Mucosa of descending colon (tissue), 3 donors: ENCODE results near the gene EFEMP2. TPM values are rescaled to one million over a fixed set of nuclear protein-coding genes. Genes with fewer than 3 reads are reported as not detected.

Source experiments
- ATAC-seq: fragments of 200-7000 bp; cut with Tn5 transposase; one replicate; pipeline ENCODE4 v1.9.1; 2020; ENCODE audit warnings: mild to moderate bottlenecking, moderate library complexity
- DNase-seq, 3 donors: peaks; one replicate each; pipeline ENCODE4 v3.0.0-alpha.2; 2020
- H3K36me3 ChIP-seq: fragments of 200-600 bp; one replicate; pipeline ENCODE4 v1.8.0; 2021; ENCODE audit warnings: low read depth, mild to moderate bottlenecking
- H3K4me1 ChIP-seq: fragments of 200-600 bp; one replicate; pipeline ENCODE4 v1.8.0; 2021; ENCODE audit warnings: low read depth, mild to moderate bottlenecking
- H3K4me3 ChIP-seq: fragments of 200-600 bp; one replicate; pipeline ENCODE4 v1.8.0; 2021; ENCODE audit warnings: mild to moderate bottlenecking
- H3K9me3 ChIP-seq: fragments of 200-600 bp; one replicate; pipeline ENCODE4 v1.8.0; 2021; ENCODE audit warnings: mild to moderate bottlenecking
- CTCF ChIP-seq: fragments of 200-600 bp; IDR thresholded peaks from one replicate; pipeline ENCODE4 v1.8.0; 2022; ENCODE audit warnings: antibody characterized with exemption, mild to moderate bottlenecking
- intact Hi-C, 2 donors: fragments of 100-400 bp; cut with DNase I in 1 of 2; cut with micrococcal nuclease in 1 of 2; formaldehyde crosslinking; loops; one replicate each; pipeline versions ENCODE4 v1.11.0 to v1.11.1; 2022; cut with DNase I, micrococcal nuclease
- long read RNA-seq, 2 donors: library from polyadenylated mRNA; unstranded; transcript quantifications; one replicate each; pipeline ENCODE4 v2.0.0, GENCODE V29; 2019 to 2021
- total RNA-seq, 3 donors: library from RNA; stranded (reverse); fragmentation: NEBNext Ultra II Directional in 2 of 3; extraction: Animal tissue kit (Norgen Biotek cat#: 25700) in 2 of 3; gene quantifications; one replicate each; pipeline versions ENCODE4 v1.2.1 to v1.2.4, GENCODE V29; 2021 to 2023
- donor health status: DM: no; HTN: no; CAD: no; lungs with moderate emphysema.
- donor health status: DM: no; HTN: no; CAD: no.
- donor health status: DM: no; HTN: yes; CAD: no.

The EFEMP2 gene
- 10 to 100 TPM; 11.7 to 67.0 (median 15.3) TPM for total RNA-seq
- long read RNA-seq, donor 1, transcript EFEMP2-217 (12 exons, 1,813 nt), result minor isoform, 21 of 200 reads
- long read RNA-seq, donor 1, transcript EFEMP2-201 (11 exons, 2,034 nt), result major isoform, 80 of 200 reads
- long read RNA-seq, donor 1, partial matches to known transcripts, result 45 of 200 reads
- long read RNA-seq, donor 1, other reads (novel, unspliced or antisense), result 53 of 200 reads
- long read RNA-seq, donor 2, transcript EFEMP2-201 (11 exons, 2,034 nt), result major isoform, 14 of 20 reads
- long read RNA-seq, donor 2, partial matches to known transcripts, result 3 of 20 reads
- long read RNA-seq, donor 2, other reads (novel, unspliced or antisense), result 2 of 20 reads

- Histone ChIP-seq H3K4me3 (no peak within 1 kb of the TSS), H3K4me1 (peaks cover 10% of the 10 kb centered on the region), H3K36me3 (peaks cover 4% of the 10 kb centered on the region), H3K9me3 (no peaks in the 10 kb centered on the region)
- TF ChIP-seq CTCF, result no peak
- ATAC-seq (peak; percentile 2), DNase-seq (peak in 2 of 3 donors; percentile 61 to 69)
- intact Hi-C loops, result no loop called here
Measured at GRCh38 chr11:65872586-65873317, at the start of gene EFEMP2. Gene EFEMP2, minus strand, starts transcription at chr11:65872800. Its CDS starts 446 bp downstream, at chr11:65872354.

GRCh38 chr11:65921876-65922275 lies 49.3 kb upstream of the EFEMP2 start:
- intact Hi-C loops, result no loop called here
- ATAC-seq, result no peak

GRCh38 chr11:65921033-65921555 lies 48.5 kb upstream of the EFEMP2 start:
- intact Hi-C loops, result no loop called here
- DNase-seq, result no peak
- Histone ChIP-seq H3K4me1 (peaks cover 31% of the 10 kb centered on the region), H3K36me3 (no peaks in the 10 kb centered on the region), H3K4me3 (no peak overlapping the region), H3K9me3 (no peaks in the 10 kb centered on the region)
- ATAC-seq, result no peak
- TF ChIP-seq CTCF, result no peak

More at GRCh38 chr11:65921876-65922275, 49.3 kb upstream of the EFEMP2 start:
- H3K9me3 ChIP-seq, result no peaks in the 10 kb centered on the region
- H3K36me3 ChIP-seq, result no peaks in the 10 kb centered on the region
- H3K4me1 ChIP-seq, result peaks cover 26% of the 10 kb centered on the region
- TF ChIP-seq CTCF, result no peak
- DNase-seq, result no peak
- no peak overlapping the region for H3K4me3 ChIP-seq

GRCh38 chr11:65920372-65920802 lies 47.8 kb upstream of the EFEMP2 start:
- H3K36me3 ChIP-seq, result no peaks in the 10 kb centered on the region
- TF ChIP-seq CTCF, result no peak
- no peaks in the 10 kb centered on the region for H3K9me3 ChIP-seq
- H3K4me3 ChIP-seq, result peak overlapping the region; percentile 94
- DNase-seq (peak; percentile 42 to 76 (median 48)), ATAC-seq (no peak)
- intact Hi-C loops, result no loop called here
- peaks cover 33% of the 10 kb centered on the region for H3K4me1 ChIP-seq

- Histone ChIP-seq H3K4me1 (peaks cover 36% of the 10 kb centered on the region), H3K4me3 (peak overlapping the region; percentile 94), H3K36me3 (no peaks in the 10 kb centered on the region), H3K9me3 (no peaks in the 10 kb centered on the region)
- TF ChIP-seq CTCF, result no peak
- intact Hi-C loops, result no loop called here
- DNase-seq (peak in 2 of 3 donors; percentile 76 to 85), ATAC-seq (peak; percentile 35)
Measured at GRCh38 chr11:65919573-65920371, 47.2 kb upstream of the EFEMP2 start.
